HEK293T (cell line): ENCODE results near the gene NASP.

ENCODE experiments used
- CTCF ChIA-PET: fragments of 350-600 bp; formaldehyde crosslinking; extraction: SDS; loops from one replicate; lab custom pipeline; 2021; ENCODE audit warnings: antibody characterized with exemption, inconsistent platforms; lab: Yijun Ruan, JAX
- POLR2A ChIA-PET: fragments of 350-600 bp; formaldehyde crosslinking; extraction: SDS; loops from one replicate; lab custom pipeline; 2020; ENCODE audit warnings: antibody characterized with exemption, inconsistent platforms; lab: Yijun Ruan, JAX
- DNase-seq: peaks from one replicate; pipeline ENCODE4 v3.0.0; 2012; ENCODE audit warnings: mixed read lengths; ENCODE audit errors: extremely low spot score
- ARNT ChIP-seq: fragments of 450-650 bp; IDR thresholded peaks from 2 replicates; pipeline ENCODE4 v1.6.1; 2017; ENCODE audit warnings: mild to moderate bottlenecking
- BHLHE40 ChIP-seq: fragments of 450-650 bp; IDR thresholded peaks from 2 replicates; pipeline ENCODE4 v1.6.1; 2016; ENCODE audit warnings: mild to moderate bottlenecking, moderate library complexity, borderline replicate concordance
- CTBP1 ChIP-seq: fragments of 450-650 bp; IDR thresholded peaks from 2 replicates; pipeline ENCODE4 v1.6.1; 2016; ENCODE audit warnings: borderline replicate concordance
- ELF4 ChIP-seq: fragments of 450-650 bp; IDR thresholded peaks from 2 replicates; pipeline ENCODE4 v1.6.1; 2017; ENCODE audit warnings: antibody characterized with exemption
- FOXA1 ChIP-seq: fragments of 450-650 bp; IDR thresholded peaks from 2 replicates; pipeline ENCODE4 v1.6.1; 2016; ENCODE audit warnings: mild to moderate bottlenecking
- FOXK2 ChIP-seq: fragments of 450-650 bp; IDR thresholded peaks from 2 replicates; pipeline ENCODE4 v1.6.1; 2016; ENCODE audit warnings: mild to moderate bottlenecking
- FOXM1 ChIP-seq: fragments of 450-650 bp; IDR thresholded peaks from 2 replicates; pipeline ENCODE4 v1.6.1; 2017; ENCODE audit warnings: mild to moderate bottlenecking, borderline replicate concordance
- HDGF ChIP-seq: fragments of 450-650 bp; IDR thresholded peaks from 2 replicates; pipeline ENCODE4 v1.6.1; 2017; ENCODE audit warnings: antibody characterized with exemption, borderline replicate concordance
- L3MBTL2 ChIP-seq: fragments of 450-650 bp; conservative IDR thresholded peaks from 2 replicates; pipeline ENCODE4 v1.6.1; 2016; ENCODE audit warnings: mild to moderate bottlenecking
- LEF1 ChIP-seq: fragments of 450-650 bp; IDR thresholded peaks from 2 replicates; pipeline ENCODE4 v1.6.1; 2017; ENCODE audit warnings: mild to moderate bottlenecking, borderline replicate concordance
- NFRKB ChIP-seq: fragments of 450-650 bp; IDR thresholded peaks from 2 replicates; pipeline ENCODE4 v1.6.1; 2016; ENCODE audit warnings: mild to moderate bottlenecking, moderate library complexity
- PKNOX1 ChIP-seq: fragments of 450-650 bp; IDR thresholded peaks from 2 replicates; pipeline ENCODE4 v1.6.1; 2016
- SP1 ChIP-seq: fragments of 450-650 bp; IDR thresholded peaks from 2 replicates; pipeline ENCODE4 v1.6.1; 2017
- SUZ12 ChIP-seq: fragments of 450-650 bp; IDR thresholded peaks from 2 replicates; pipeline ENCODE4 v1.6.1; 2016; ENCODE audit warnings: mild to moderate bottlenecking
- TARDBP ChIP-seq: fragments of 450-650 bp; IDR thresholded peaks from 2 replicates; pipeline ENCODE4 v1.6.1; 2016
- ZNF384 ChIP-seq: fragments of 450-650 bp; IDR thresholded peaks from 2 replicates; pipeline ENCODE4 v1.6.1; 2016

Gene NASP

GRCh38 chr1:45583666-45584350, at the start of gene NASP:
TSS of gene NASP (plus strand) at chr1:45584041. CDS start at chr1:45584147, 106 bp downstream.
- ChIA-PET CTCF (interaction anchor here (0.5 to 0.8 kb wide), 3 partner anchors 17 to 738 kb away, joined by 3 to 5 read pairs (median 3); no protein-coding TSS in a partner anchor), POLR2A (interaction anchor here (0.6 to 7.0 kb wide), 24 partner anchors 9 to 301 kb away, joined by 3 to 47 read pairs (median 4); partner anchors contain the start of genes AKR1A1, CCDC163, GPBP1L1 and IPP)
- TF ChIP-seq FOXA1 (no peak), L3MBTL2 (no peak), SP1 (no peak), ELF4 (peak; percentile 89), ARNT (no peak), FOXK2 (no peak), NFRKB (peak; percentile 53), BHLHE40 (no peak), SUZ12 (no peak), FOXM1 (no peak), TARDBP (no peak), HDGF (no peak), PKNOX1 (no peak)
- DNase-seq = peak; percentile 88

GRCh38 chr1:45535988-45536766, 47.7 kb upstream of the NASP start:
- DNase-seq = no peak
- no peak for TF ChIP-seq BHLHE40
- TF ChIP-seq HDGF = no peak
- no peak for TF ChIP-seq FOXM1
- no peak for TF ChIP-seq FOXA1
- TF ChIP-seq TARDBP = no peak
- TF ChIP-seq L3MBTL2 = no peak
- no peak for TF ChIP-seq NFRKB
- TF ChIP-seq FOXK2 = no peak
- no peak for TF ChIP-seq ZNF384
- TF ChIP-seq ELF4 = no peak
- TF ChIP-seq SUZ12 = no peak
- TF ChIP-seq PKNOX1 = no peak
- TF ChIP-seq SP1 = no peak
- TF ChIP-seq ARNT = no peak
- no peak for TF ChIP-seq LEF1
- no peak for TF ChIP-seq CTBP1
- ChIA-PET POLR2A (interaction anchor here (1.0 to 5.6 kb wide), 4 partner anchors 9 to 15 kb away, joined by 3 to 45 read pairs (median 9); partner anchors contain the start of genes AKR1A1 and PRDX1), CTCF (interaction anchor here (0.5 kb wide), 1 partner anchor 13 kb away, joined by 3 read pairs; no protein-coding TSS in a partner anchor)

GRCh38 chr1:45536886-45537285, 47.0 kb upstream of the NASP start:
- ChIA-PET CTCF (interaction anchor here (0.5 kb wide), 1 partner anchor 12 kb away, joined by 3 read pairs; no protein-coding TSS in a partner anchor), POLR2A (interaction anchor here (1.0 to 5.6 kb wide), 5 partner anchors 9 to 16 kb away, joined by 3 to 45 read pairs (median 5); partner anchors contain the start of genes AKR1A1 and PRDX1)
- DNase-seq = no peak
- TF ChIP-seq CTBP1 = no peak
- 0 out of 2 replicates have a peak, but pooled peaks have one; percentile 23 for TF ChIP-seq L3MBTL2

- POLR2A ChIA-PET = interaction anchor here (1.2 to 3.2 kb wide), 2 partner anchors 9 to 20 kb away, joined by 8 to 14 read pairs; partner anchors contain the start of genes AKR1A1 and PRDX1
- CTCF ChIA-PET = no interaction called here
- TF ChIP-seq SUZ12 (no peak), BHLHE40 (no peak), CTBP1 (no peak), PKNOX1 (no peak), LEF1 (no peak), NFRKB (no peak), FOXM1 (no peak), SP1 (no peak), TARDBP (no peak), HDGF (no peak), ELF4 (no peak), L3MBTL2 (no peak), FOXA1 (no peak), ZNF384 (no peak), ARNT (no peak), FOXK2 (no peak)
- DNase-seq = no peak
These were observed 42.6 kb upstream of the NASP start for GRCh38 chr1:45541193-45541592.

- no peak for TF ChIP-seq LEF1
- TF ChIP-seq PKNOX1 = no peak
- TF ChIP-seq FOXM1 = no peak
- TF ChIP-seq NFRKB = no peak
- TF ChIP-seq ELF4 = no peak
- TF ChIP-seq ZNF384 = no peak
- no peak for TF ChIP-seq FOXK2
- no peak for TF ChIP-seq SUZ12
- no peak for TF ChIP-seq TARDBP
- TF ChIP-seq FOXA1 = no peak
- TF ChIP-seq ARNT = no peak
- TF ChIP-seq SP1 = no peak
- TF ChIP-seq HDGF = no peak
- TF ChIP-seq BHLHE40 = no peak
- ChIA-PET POLR2A (interaction anchor here (1.2 to 3.2 kb wide), 2 partner anchors 8 to 21 kb away, joined by 8 to 14 read pairs; partner anchors contain the start of genes AKR1A1 and PRDX1), CTCF (interaction anchor here (0.6 kb wide), 1 partner anchor 835 kb away, joined by 4 read pairs; no protein-coding TSS in a partner anchor)
- no peak for DNase-seq
These were observed 41.2 kb upstream of the NASP start for GRCh38 chr1:45542591-45542990.
